Stomach (tissue), 9 donors: ENCODE data around the gene P3H3. TPM values are rescaled to one million over a fixed set of nuclear protein-coding genes. Genes with fewer than 3 reads are reported as not detected.
"Not testable (repeated sequence)": the region's sequence is repeated elsewhere in the genome, so short reads cannot be mapped to it uniquely, and the experiment has no call there.

Source experiments
- DNase-seq, 2 donors: peaks; one replicate each; pipeline versions ENCODE4 v3.0.0 to v3.0.0-alpha.2; 2013 to 2019
- H3K27ac ChIP-seq, 5 donors: fragments of 200-600 bp in 4 of 5; sonication (generic) in 4 of 5; one replicate each; pipeline ENCODE4 v1.5.1; 2013 to 2019; ENCODE audit warnings: mild to moderate bottlenecking in 1 of 5, moderate library complexity in 1 of 5
- H3K27me3 ChIP-seq, 3 donors: fragments of 200-600 bp; sonication (generic); one replicate each; pipeline ENCODE4 v1.5.1; 2017 to 2019; ENCODE audit warnings: mixed run types in 1 of 3
- H3K36me3 ChIP-seq, 4 donors: fragments of 200-600 bp; sonication (generic); 1 replicate in 3 of 4; 2 replicates in 1 of 4; pipeline ENCODE4 v1.5.1; 2016 to 2019
- H3K4me1 ChIP-seq, 4 donors: fragments of 200-600 bp; sonication (generic); one replicate each; pipeline ENCODE4 v1.5.1; 2016 to 2019
- H3K4me3 ChIP-seq, 4 donors: fragments of 200-600 bp; sonication (generic) in 3 of 4; one replicate each; pipeline ENCODE4 v1.5.1; 2016 to 2019; ENCODE audit warnings: mild to moderate bottlenecking in 1 of 4
- H3K9me3 ChIP-seq, 4 donors: fragments of 200-600 bp; sonication (generic); one replicate each; pipeline ENCODE4 v1.5.1; 2016 to 2019
- EP300 ChIP-seq: sonication (generic); formaldehyde crosslinking; IDR thresholded peaks from one replicate; pipeline ENCODE4 v1.6.1; 2017; ENCODE audit warnings: antibody characterized with exemption
- POLR2A ChIP-seq, 4 donors: fragments of 450-650 bp; IDR thresholded peaks; one replicate each; pipeline ENCODE4 v1.6.1; 2016; ENCODE audit warnings: antibody characterized with exemption in 4 of 4, control low read depth in 2 of 4, mild to moderate bottlenecking in 1 of 4, moderate library complexity in 1 of 4
- POLR2AphosphoS5 ChIP-seq, 3 donors: sonication (generic); formaldehyde crosslinking; IDR thresholded peaks; one replicate each; pipeline ENCODE4 v1.6.1; 2016; ENCODE audit warnings: antibody characterized with exemption in 3 of 3
- WGBS, 5 donors: extraction: QIAGEN DNeasy Blood & Tissue Kit in 3 of 5; methylation state at CpG; one replicate each; pipeline versions ENCODE4 v1.1.5 to v1.1.7; 2013 to 2018; 5-methylcytosine and 5-hydroxymethylcytosine counted together
- intact Hi-C: fragments of 100-400 bp; cut with DNase I; formaldehyde crosslinking; loops from one replicate; pipeline ENCODE4 v1.15.1; 2023; ENCODE audit warnings: low total_unique reads
- polyA plus RNA-seq, 3 donors: library from polyadenylated mRNA; stranded (reverse); fragments of 200-250 nt; gene quantifications; one replicate each; pipeline ENCODE4 v1.2.3, GENCODE V29; 2013
- total RNA-seq, 5 donors: library from RNA; depleted of rRNA; stranded (reverse); fragments of >200 nt; gene quantifications; one replicate each; pipeline versions ENCODE4 v1.1.0 to v1.2.3, GENCODE V29; 2014 to 2016
- TF ChIP-seq, protein P1 (sequence below), 7 experiments: fragments of 450-650 bp in 4 of 7; fragments of 200-600 bp in 3 of 7; sonication (generic) in 3 of 7; IDR thresholded peaks; one replicate each; pipeline ENCODE4 v1.5.1; 2016 to 2019; ENCODE audit warnings: antibody characterized with exemption in 7 of 7, control low read depth in 2 of 7, mild to moderate bottlenecking in 1 of 7
- donor health status: healthy with polysubstance abuse.
- donor health status: Bipolar disorder and iron deficiency.
- donor health status: healthy.

P3H3 gene
- total and polyA plus RNA-seq, 8 donors: 7.0 to 41.1 (median 15.6) TPM

DNA sequence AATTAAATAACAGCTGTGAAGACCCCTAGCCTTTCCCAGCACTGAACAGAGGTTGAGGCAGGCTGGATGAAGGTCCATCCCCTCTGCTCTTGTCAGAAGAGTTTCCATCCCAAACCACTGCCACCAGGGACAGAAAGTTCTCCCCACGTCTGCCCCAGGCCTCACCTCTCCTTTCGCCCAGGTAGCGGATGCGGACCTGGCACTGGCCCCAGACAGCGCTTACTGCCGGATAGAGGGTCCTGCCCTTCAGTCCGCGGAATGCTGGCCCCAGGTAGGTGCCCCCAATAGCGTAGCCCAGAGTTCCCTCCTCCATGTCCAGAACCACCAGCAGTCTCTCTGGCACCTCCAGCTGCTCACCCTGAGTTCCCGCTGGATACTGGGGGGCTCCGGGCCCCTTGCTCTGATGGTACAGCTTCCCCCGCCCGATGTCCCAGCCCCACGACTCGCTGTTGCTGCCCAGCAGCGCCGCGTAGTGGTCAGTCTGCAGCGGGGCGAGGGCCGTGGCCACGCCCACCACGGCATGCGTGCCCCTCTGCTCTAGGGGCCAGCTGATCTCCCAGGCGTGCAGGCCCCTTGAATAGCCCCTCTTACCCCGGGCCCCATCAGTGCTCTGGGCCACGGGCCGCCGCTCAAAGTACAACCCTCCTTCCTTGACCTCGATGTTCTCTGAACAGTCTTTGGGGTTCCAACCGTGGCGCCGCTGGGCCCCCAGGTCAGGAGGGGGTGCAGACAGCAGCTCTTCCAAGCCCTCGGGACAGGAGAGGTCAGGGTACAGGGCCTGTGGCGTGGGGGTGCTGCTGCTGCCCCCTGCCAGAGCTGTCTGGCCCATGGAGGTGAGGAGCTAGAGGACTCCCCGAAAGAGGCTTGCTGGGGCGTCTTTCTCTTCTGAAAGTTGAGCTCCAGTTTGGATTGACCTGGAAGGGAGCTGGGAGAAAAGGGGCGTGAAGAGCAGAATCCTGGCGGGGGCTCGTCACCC, 44.2 kb downstream of the P3H3 start:
- Histone ChIP-seq H3K4me3 (peak overlapping the region; percentile 69 to 84 (median 77)), H3K36me3 (peaks cover 16 to 34% (median 30%) of the 10 kb centered on the region in 4 donors), H3K27me3 (no peaks in the 10 kb centered on the region), H3K4me1 (peaks cover 31 to 65% (median 63%) of the 10 kb centered on the region in 4 donors), H3K9me3 (no peaks in the 10 kb centered on the region), H3K27ac (peak overlapping the region; percentile 87 to 98 (median 88))
- WGBS, 5 donors: 0 to 2% (median 0%) methylated on average over 25 to 40 of the region's 40 CpGs
- peak; percentile 88 to 95 for DNase-seq
- peak in 2 of 3 donors; percentile 63 to 82 for TF ChIP-seq POLR2AphosphoS5 (IDR thresholded peaks at IDR 0.05)
- no peak for TF ChIP-seq POLR2A (IDR thresholded peaks at IDR 0.05)
- TF ChIP-seq, protein P1, sequence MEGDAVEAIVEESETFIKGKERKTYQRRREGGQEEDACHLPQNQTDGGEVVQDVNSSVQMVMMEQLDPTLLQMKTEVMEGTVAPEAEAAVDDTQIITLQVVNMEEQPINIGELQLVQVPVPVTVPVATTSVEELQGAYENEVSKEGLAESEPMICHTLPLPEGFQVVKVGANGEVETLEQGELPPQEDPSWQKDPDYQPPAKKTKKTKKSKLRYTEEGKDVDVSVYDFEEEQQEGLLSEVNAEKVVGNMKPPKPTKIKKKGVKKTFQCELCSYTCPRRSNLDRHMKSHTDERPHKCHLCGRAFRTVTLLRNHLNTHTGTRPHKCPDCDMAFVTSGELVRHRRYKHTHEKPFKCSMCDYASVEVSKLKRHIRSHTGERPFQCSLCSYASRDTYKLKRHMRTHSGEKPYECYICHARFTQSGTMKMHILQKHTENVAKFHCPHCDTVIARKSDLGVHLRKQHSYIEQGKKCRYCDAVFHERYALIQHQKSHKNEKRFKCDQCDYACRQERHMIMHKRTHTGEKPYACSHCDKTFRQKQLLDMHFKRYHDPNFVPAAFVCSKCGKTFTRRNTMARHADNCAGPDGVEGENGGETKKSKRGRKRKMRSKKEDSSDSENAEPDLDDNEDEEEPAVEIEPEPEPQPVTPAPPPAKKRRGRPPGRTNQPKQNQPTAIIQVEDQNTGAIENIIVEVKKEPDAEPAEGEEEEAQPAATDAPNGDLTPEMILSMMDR (IDR thresholded peaks at IDR 0.05): peak in 5 of 7 experiments; percentile 75 to 96 (median 89)
- intact Hi-C loops: no loop called here

DNA sequence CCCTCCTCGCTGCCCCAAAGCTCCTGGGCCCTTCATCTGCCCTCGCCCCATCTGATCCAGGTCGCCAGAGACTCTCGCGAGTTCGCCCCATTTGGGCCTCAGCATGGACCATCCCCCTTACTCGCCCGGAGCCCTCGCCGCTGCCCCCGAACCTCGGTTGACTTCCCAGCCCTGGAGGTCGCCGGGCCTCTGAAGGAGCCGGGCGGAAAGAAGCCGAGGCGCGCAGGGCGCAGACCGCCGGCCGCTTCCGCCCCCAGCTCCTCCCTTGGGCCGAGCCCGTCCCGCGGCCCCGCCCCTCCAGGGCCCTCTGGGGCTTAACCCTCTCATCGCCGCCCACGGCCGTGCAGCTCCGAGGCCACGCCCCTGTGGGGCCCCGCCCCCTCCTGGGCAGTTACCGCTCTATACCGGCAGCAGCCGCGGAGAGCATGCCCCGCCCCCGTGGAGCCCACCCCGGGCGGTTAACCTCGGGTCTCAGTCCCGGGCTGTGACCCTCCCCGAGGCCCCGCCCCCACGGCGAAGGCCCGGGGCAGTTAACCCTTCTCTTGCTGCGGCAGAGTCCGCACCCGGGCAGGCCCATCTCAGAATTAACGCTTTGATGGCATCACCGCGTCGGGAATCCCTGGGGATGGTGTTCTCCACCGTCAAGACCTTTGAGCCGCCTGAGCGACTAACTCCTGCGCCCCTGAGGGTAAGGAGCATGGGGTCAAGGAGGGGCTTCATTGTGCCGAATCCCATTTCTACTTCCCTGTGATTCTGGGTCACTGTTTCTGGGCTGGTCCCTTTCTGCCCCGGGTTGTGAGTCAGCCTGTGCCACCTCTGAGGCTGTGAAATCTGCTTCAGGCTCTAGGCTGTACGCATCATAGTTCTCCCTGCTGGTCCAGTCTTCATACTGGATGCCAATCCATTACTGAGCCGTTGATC, 45.1 kb downstream of the P3H3 start, which contains the start of gene SPSB2:
TSS of gene SPSB2 (minus strand) at position 210 of the 921 bp plus-strand sequence. CDS start 402 bp downstream, outside the sequence.
- H3K4me1 ChIP-seq: peaks cover 30 to 60% (median 56%) of the 10 kb centered on the region in 4 donors
- peak within 1 kb of the TSS; percentile 87 to 98 (median 88) for H3K27ac ChIP-seq
- TF ChIP-seq EP300 (no peak), POLR2A (IDR thresholded peaks at IDR 0.05) (no peak), POLR2AphosphoS5 (IDR thresholded peaks at IDR 0.05) (peak; percentile 35 to 89 (median 71))
- TF ChIP-seq, protein P1 (IDR thresholded peaks at IDR 0.05): no peak
- no peaks in the 10 kb centered on the region for H3K27me3 ChIP-seq
- H3K9me3 ChIP-seq: no peaks in the 10 kb centered on the region
- DNase-seq: peak; percentile 99
- intact Hi-C loops: no loop called here
- peaks cover 16 to 34% (median 30%) of the 10 kb centered on the region in 4 donors for H3K36me3 ChIP-seq
- peak within 1 kb of the TSS; percentile 69 to 84 (median 77) for H3K4me3 ChIP-seq
- 0 to 2% (median 1%) methylated on average over 30 to 65 of the region's 66 CpGs for WGBS, 5 donors

DNA sequence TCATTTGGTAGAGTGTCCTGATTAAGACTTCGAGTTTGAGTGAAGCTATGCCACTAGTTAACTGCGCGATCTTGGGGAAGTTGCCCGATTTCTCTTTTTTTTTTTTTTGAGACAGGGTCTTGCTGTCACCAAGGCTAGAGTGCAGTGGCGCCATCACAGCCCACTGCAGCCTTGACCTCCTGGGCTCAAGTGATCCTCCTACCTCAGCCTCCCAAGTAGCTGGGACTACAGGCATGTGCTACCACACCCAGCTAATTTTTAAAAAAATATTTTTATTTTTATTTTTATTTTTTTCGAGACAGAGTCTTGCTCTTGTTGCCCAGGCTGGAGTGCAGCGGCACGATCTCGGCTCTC, 45.8 kb downstream of the P3H3 start:
- DNase-seq, H3K9me3 ChIP-seq, intact Hi-C loops, H3K27me3 ChIP-seq: not testable (repeated sequence)
- 41 to 55% (median 51%) methylated on average over 9 of the region's 9 CpGs for WGBS, 5 donors
- Histone ChIP-seq H3K36me3 (peaks cover 16 to 33% (median 30%) of the 10 kb centered on the region in 4 donors), H3K4me3 (peak overlapping the region; percentile 69 to 84 (median 77)), H3K27ac (peak overlapping the region; percentile 87 to 98 (median 88)), H3K4me1 (peaks cover 23 to 54% (median 49%) of the 10 kb centered on the region in 4 donors)

DNA sequence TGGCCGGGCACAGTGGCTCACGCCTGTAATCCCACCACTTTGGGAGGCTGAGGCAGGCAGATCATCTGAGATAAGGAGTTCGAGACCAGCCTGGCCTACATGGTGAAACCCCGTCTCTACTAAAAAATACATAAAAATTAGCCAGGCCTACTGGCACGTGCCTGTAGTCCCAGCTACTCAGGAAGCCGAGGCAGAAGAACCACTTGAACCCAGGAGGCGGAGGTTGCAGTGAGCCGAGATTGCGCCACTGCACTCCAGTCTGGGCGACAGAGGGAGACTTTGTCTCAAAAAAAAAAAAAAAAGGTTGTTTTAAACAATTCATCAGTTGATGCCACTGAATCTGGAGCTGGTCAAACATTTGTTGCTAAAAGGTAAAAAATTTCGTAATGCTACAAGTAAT, 51.6 kb downstream of the P3H3 start:
- DNase-seq, H3K9me3 ChIP-seq, H3K27me3 ChIP-seq, H3K4me3 ChIP-seq, intact Hi-C loops: not testable (repeated sequence)
- WGBS, 5 donors: 81 to 94% (median 88%) methylated on average over 11 of the region's 11 CpGs
- Histone ChIP-seq H3K4me1 (peaks cover 0 to 18% (median 4%) of the 10 kb centered on the region in 4 donors), H3K36me3 (peaks cover 3 to 31% (median 27%) of the 10 kb centered on the region in 4 donors), H3K27ac (peak overlapping the region in 4 of 5 donors; percentile 38 to 72 (median 48))

DNA sequence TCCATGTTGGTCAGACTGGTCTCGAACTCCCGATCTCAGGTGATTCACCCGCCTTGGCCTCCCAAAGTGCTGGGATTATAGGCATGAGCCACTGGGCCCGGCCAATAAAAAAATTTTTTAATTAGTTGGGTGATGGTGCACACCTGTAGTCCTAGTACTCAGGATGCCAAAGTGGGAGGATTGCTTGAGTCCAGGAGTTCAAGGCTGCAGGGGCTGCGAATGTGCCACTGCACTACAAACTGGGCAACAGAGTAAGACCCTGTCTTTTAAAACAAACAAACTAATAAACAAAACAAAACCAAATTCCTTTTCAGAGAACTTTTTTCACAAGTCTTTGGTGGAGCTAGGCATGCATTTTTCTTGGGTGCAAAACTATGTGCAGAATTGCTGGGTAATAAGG, 55.0 kb downstream of the P3H3 start:
- Histone ChIP-seq H3K4me1 (peaks cover 0 to 12% (median 6%) of the 10 kb centered on the region in 4 donors), H3K27me3 (no peaks in the 10 kb centered on the region), H3K9me3 (no peaks in the 10 kb centered on the region), H3K36me3 (peaks cover 3 to 38% (median 28%) of the 10 kb centered on the region in 4 donors), H3K27ac (no peak overlapping the region), H3K4me3 (no peak overlapping the region)
- TF ChIP-seq, protein P1 (IDR thresholded peaks at IDR 0.05): no peak
- TF ChIP-seq EP300 (no peak), POLR2A (IDR thresholded peaks at IDR 0.05) (no peak), POLR2AphosphoS5 (IDR thresholded peaks at IDR 0.05) (no peak)
- intact Hi-C loops: no loop called here
- DNase-seq: no peak
- 93 to 100% (median 98%) methylated on average over 5 of the region's 5 CpGs for WGBS, 5 donors
